ENCODE measurements around the gene MLST8. TPM values are rescaled to one million over a fixed set of nuclear protein-coding genes. Genes with fewer than 3 reads are reported as not detected.

MLST8 gene
- total RNA-seq, 1 experiment from 2014 or later: 87.6 TPM

GRCh38 chr16:2183671-2184070 lies 21.6 kb upstream of the MLST8 start:
- no TSS peak for BruUV-seq (replicated peaks)
- TF ChIP-seq CTCF (IDR thresholded peaks at IDR 0.05; ENCODE audit: unreplicated experiment): no peak
- POLR2A ChIA-PET: no interaction called here
- intact Hi-C loops (cut with micrococcal nuclease): no loop called here
- Mint-ChIP-seq H3K36me3 (ENCODE audit: insufficient read depth, unreplicated experiment) (peaks cover 5% of the 10 kb centered on the region), H3K27ac (ENCODE audit: low read depth, unreplicated experiment) (no peak overlapping the region), H3K4me1 (ENCODE audit: insufficient read depth, unreplicated experiment) (peaks cover 5% of the 10 kb centered on the region), H3K9me3 (ENCODE audit: unreplicated experiment) (no peaks in the 10 kb centered on the region), H3K4me3 (ENCODE audit: unreplicated experiment) (no peak overlapping the region), H3K27me3 (ENCODE audit: insufficient read depth, unreplicated experiment) (no peaks in the 10 kb centered on the region)
- no peak for DNase-seq (ENCODE audit: unreplicated experiment)
- CTCF ChIA-PET: interaction anchor here (1.2 kb wide), 1 partner anchor 12 kb away, joined by 4 read pairs; no protein-coding TSS in a partner anchor

- peaks cover 3% of the 10 kb centered on the region for H3K36me3 Mint-ChIP-seq (ENCODE audit: insufficient read depth, unreplicated experiment)
- BruUV-seq (replicated peaks): no TSS peak
- peaks cover 5% of the 10 kb centered on the region for H3K4me1 Mint-ChIP-seq (ENCODE audit: insufficient read depth, unreplicated experiment)
- H3K9me3 Mint-ChIP-seq (ENCODE audit: unreplicated experiment): no peaks in the 10 kb centered on the region
- H3K27me3 Mint-ChIP-seq (ENCODE audit: insufficient read depth, unreplicated experiment): no peaks in the 10 kb centered on the region
- no peak overlapping the region for H3K27ac Mint-ChIP-seq (ENCODE audit: low read depth, unreplicated experiment)
- DNase-seq (ENCODE audit: unreplicated experiment): no peak
- ChIA-PET CTCF (interaction anchor here (1.2 kb wide), 1 partner anchor 11 kb away, joined by 4 read pairs; no protein-coding TSS in a partner anchor), POLR2A (interaction anchor here (0.6 kb wide), 1 partner anchor 23 kb away, joined by 6 read pairs; no protein-coding TSS in a partner anchor)
- no peak for TF ChIP-seq CTCF (IDR thresholded peaks at IDR 0.05; ENCODE audit: unreplicated experiment)
- no peak overlapping the region for H3K4me3 Mint-ChIP-seq (ENCODE audit: unreplicated experiment)
- intact Hi-C loops (cut with micrococcal nuclease): no loop called here
These were observed 20.9 kb upstream of the MLST8 start for GRCh38 chr16:2184346-2184745.

GRCh38 chr16:2184962-2185361 lies 20.3 kb upstream of the MLST8 start:
- DNase-seq (ENCODE audit: unreplicated experiment): no peak
- no peak overlapping the region for H3K4me3 Mint-ChIP-seq (ENCODE audit: unreplicated experiment)
- ChIA-PET POLR2A (interaction anchor here (0.6 to 1.3 kb wide), 3 partner anchors 10 to 212 kb away, joined by 3 to 6 read pairs (median 3); no protein-coding TSS in a partner anchor), CTCF (interaction anchor here (1.2 kb wide), 1 partner anchor 10 kb away, joined by 4 read pairs; no protein-coding TSS in a partner anchor)
- intact Hi-C loops (cut with micrococcal nuclease): no loop called here
- TF ChIP-seq CTCF (IDR thresholded peaks at IDR 0.05; ENCODE audit: unreplicated experiment): no peak
- H3K27me3 Mint-ChIP-seq (ENCODE audit: insufficient read depth, unreplicated experiment): no peaks in the 10 kb centered on the region
- no peak overlapping the region for H3K27ac Mint-ChIP-seq (ENCODE audit: low read depth, unreplicated experiment)
- no TSS peak for BruUV-seq (replicated peaks)
- peaks cover 5% of the 10 kb centered on the region for H3K4me1 Mint-ChIP-seq (ENCODE audit: insufficient read depth, unreplicated experiment)
- no peaks in the 10 kb centered on the region for H3K36me3 Mint-ChIP-seq (ENCODE audit: insufficient read depth, unreplicated experiment)
- H3K9me3 Mint-ChIP-seq (ENCODE audit: unreplicated experiment): no peaks in the 10 kb centered on the region

GRCh38 chr16:2186064-2186463 lies 19.2 kb upstream of the MLST8 start:
- peaks cover 5% of the 10 kb centered on the region for H3K4me1 Mint-ChIP-seq (ENCODE audit: insufficient read depth, unreplicated experiment)
- no peaks in the 10 kb centered on the region for H3K9me3 Mint-ChIP-seq (ENCODE audit: unreplicated experiment)
- H3K27ac Mint-ChIP-seq (ENCODE audit: low read depth, unreplicated experiment): no peak overlapping the region
- TF ChIP-seq CTCF (IDR thresholded peaks at IDR 0.05; ENCODE audit: unreplicated experiment): no peak
- ChIA-PET CTCF (no interaction called here), POLR2A (interaction anchor here (1.3 kb wide), 1 partner anchor 11 kb away, joined by 3 read pairs; no protein-coding TSS in a partner anchor)
- no peaks in the 10 kb centered on the region for H3K27me3 Mint-ChIP-seq (ENCODE audit: insufficient read depth, unreplicated experiment)
- no TSS peak for BruUV-seq (replicated peaks)
- no peak for DNase-seq (ENCODE audit: unreplicated experiment)
- intact Hi-C loops (cut with micrococcal nuclease): no loop called here
- no peaks in the 10 kb centered on the region for H3K36me3 Mint-ChIP-seq (ENCODE audit: insufficient read depth, unreplicated experiment)
- H3K4me3 Mint-ChIP-seq (ENCODE audit: unreplicated experiment): no peak overlapping the region

All from MCF 10A (cell line).